HEK293 (cell line): ENCODE data around the gene LYPD3.

Experiments
- AEBP2 ChIP-seq: fragments of 450-650 bp; formaldehyde crosslinking; IDR thresholded peaks from 2 replicates; pipeline ENCODE4 v1.5.1; 2016; ENCODE audit warnings: missing biosample characterization, missing genetic modification characterization, borderline replicate concordance
- EGR2 ChIP-seq: fragments of 450-650 bp; formaldehyde crosslinking; IDR thresholded peaks from 2 replicates; pipeline ENCODE4 v1.5.1; 2016; ENCODE audit warnings: low read depth, missing biosample characterization, missing genetic modification characterization
- ELK4 ChIP-seq: IDR thresholded peaks from 2 replicates; pipeline ENCODE4 v1.6.1; 2011; ENCODE audit warnings: mild to moderate bottlenecking, low read depth, low read length, borderline replicate concordance
- HOXD13 ChIP-seq: sonication (generic); formaldehyde crosslinking; IDR thresholded peaks from 2 replicates; pipeline ENCODE4 v1.8.0; 2022; ENCODE audit warnings: missing genetic modification reagents, borderline replicate concordance
- MYNN ChIP-seq: fragments of 450-650 bp; formaldehyde crosslinking; IDR thresholded peaks from 2 replicates; pipeline ENCODE4 v1.5.1; 2016; ENCODE audit warnings: missing biosample characterization, missing genetic modification characterization, borderline replicate concordance
- REPIN1 ChIP-seq: fragments of 450-650 bp; formaldehyde crosslinking; IDR thresholded peaks from 2 replicates; pipeline ENCODE4 v1.5.1; 2017; ENCODE audit warnings: missing biosample characterization, missing genetic modification characterization, low read depth
- REST ChIP-seq: fragments of 450-650 bp; formaldehyde crosslinking; IDR thresholded peaks from 2 replicates; pipeline ENCODE4 v1.5.1; 2016; ENCODE audit warnings: missing biosample characterization, missing genetic modification characterization
- SETDB1 ChIP-seq: IDR thresholded peaks from one replicate; pipeline ENCODE4 v1.6.1; 2017; ENCODE audit warnings: mild to moderate bottlenecking, low read length, moderate library complexity, mixed read lengths; ENCODE audit not compliant: insufficient read length
- ZBTB11 ChIP-seq: fragments of 450-650 bp; formaldehyde crosslinking; conservative IDR thresholded peaks from 2 replicates; pipeline ENCODE4 v1.5.1; 2016; ENCODE audit warnings: low read depth, missing biosample characterization, missing genetic modification characterization
- ZBTB17 ChIP-seq: fragments of 450-650 bp; formaldehyde crosslinking; IDR thresholded peaks from 2 replicates; pipeline ENCODE4 v1.5.1; 2016; ENCODE audit warnings: missing biosample characterization, missing genetic modification characterization
- ZBTB21 ChIP-seq: fragments of 450-650 bp; formaldehyde crosslinking; IDR thresholded peaks from 2 replicates; pipeline ENCODE4 v1.5.1; 2017; ENCODE audit warnings: missing biosample characterization, missing genetic modification characterization
- ZBTB8A ChIP-seq: fragments of 450-650 bp; formaldehyde crosslinking; IDR thresholded peaks from 2 replicates; pipeline ENCODE4 v1.5.1; 2016; ENCODE audit warnings: missing biosample characterization, missing genetic modification characterization
- ZNF10 ChIP-seq: fragments of 450-650 bp; formaldehyde crosslinking; IDR thresholded peaks from 2 replicates; pipeline ENCODE4 v1.5.1; 2017; ENCODE audit warnings: missing biosample characterization, missing genetic modification characterization
- ZNF140 ChIP-seq: fragments of 450-650 bp; formaldehyde crosslinking; IDR thresholded peaks from 2 replicates; pipeline ENCODE4 v1.5.1; 2016; ENCODE audit warnings: missing biosample characterization, missing genetic modification characterization
- ZNF404 ChIP-seq: fragments of 450-650 bp; formaldehyde crosslinking; IDR thresholded peaks from 2 replicates; pipeline ENCODE4 v1.5.1; 2017; ENCODE audit warnings: missing biosample characterization, missing genetic modification characterization
- ZNF433 ChIP-seq: fragments of 450-650 bp; formaldehyde crosslinking; IDR thresholded peaks from 2 replicates; pipeline ENCODE4 v1.5.1; 2016; ENCODE audit warnings: missing biosample characterization, missing genetic modification characterization, low read depth
- ZNF514 ChIP-seq: fragments of 450-650 bp; formaldehyde crosslinking; IDR thresholded peaks from 2 replicates; pipeline ENCODE4 v1.5.1; 2016; ENCODE audit warnings: missing biosample characterization, missing genetic modification characterization
- ZNF518A ChIP-seq: fragments of 450-650 bp; formaldehyde crosslinking; conservative IDR thresholded peaks from 2 replicates; pipeline ENCODE4 v1.5.1; 2016; ENCODE audit warnings: low read depth, missing biosample characterization, missing genetic modification characterization
- ZNF555 ChIP-seq: fragments of 450-650 bp; formaldehyde crosslinking; conservative IDR thresholded peaks from 2 replicates; pipeline ENCODE4 v1.5.1; 2017; ENCODE audit warnings: missing biosample characterization, mild to moderate bottlenecking, missing genetic modification characterization, inconsistent platforms
- ZNF623 ChIP-seq: fragments of 450-650 bp; formaldehyde crosslinking; IDR thresholded peaks from 2 replicates; pipeline ENCODE4 v1.5.1; 2016; ENCODE audit warnings: missing biosample characterization, missing genetic modification characterization
- ZNF777 ChIP-seq: fragments of 450-650 bp; formaldehyde crosslinking; IDR thresholded peaks from 2 replicates; pipeline ENCODE4 v1.5.1; 2017; ENCODE audit warnings: missing biosample characterization, missing genetic modification characterization, borderline replicate concordance
- ZNF843 ChIP-seq: fragments of 450-650 bp; formaldehyde crosslinking; IDR thresholded peaks from 2 replicates; pipeline ENCODE4 v1.5.1; 2016; ENCODE audit warnings: missing biosample characterization, missing genetic modification characterization
- ZXDB ChIP-seq: fragments of 450-650 bp; formaldehyde crosslinking; IDR thresholded peaks from 2 replicates; pipeline ENCODE4 v1.5.1; 2016; ENCODE audit warnings: missing biosample characterization, missing genetic modification characterization

The LYPD3 gene

GRCh38 chr19:43423779-43424178, 41.6 kb downstream of the LYPD3 start (continued):
- peak; percentile 53; the same call in 1 of the 2 replicates for TF ChIP-seq REST (tag by site-specific recombination)
- no peak for TF ChIP-seq MYNN
- TF ChIP-seq ZNF518A (tag by site-specific recombination), result peak; percentile 77
- peak; percentile 53; the same call in 1 of the 2 replicates for TF ChIP-seq ZBTB8A (tag by site-specific recombination)
- TF ChIP-seq ZBTB21 (tag by site-specific recombination), result peak; percentile 60
- TF ChIP-seq HOXD13 (CRISPR knock-in tag), result no peak
- TF ChIP-seq ZNF514 (tag by site-specific recombination), result 0 out of 2 replicates have a peak, but pooled peaks have one; percentile 33
- TF ChIP-seq ZNF623 (tag by site-specific recombination), result peak; percentile 53
- TF ChIP-seq ZNF404 (tag by site-specific recombination), result 0 out of 2 replicates have a peak, but pooled peaks have one; percentile 46
- TF ChIP-seq ZNF140 (tag by site-specific recombination), result peak; percentile 56; the same call in 1 of the 2 replicates
- 0 out of 2 replicates have a peak, but pooled peaks have one; percentile 32 for TF ChIP-seq EGR2 (tag by site-specific recombination)
- no peak for TF ChIP-seq AEBP2 (tag by site-specific recombination)
- TF ChIP-seq ZBTB11 (tag by site-specific recombination), result peak; percentile 62
- TF ChIP-seq ZNF555 (tag by site-specific recombination), result peak; percentile 66
- TF ChIP-seq ZNF843 (tag by site-specific recombination), result no peak
- TF ChIP-seq ZNF10 (tag by site-specific recombination), result no peak
- TF ChIP-seq ZBTB17 (tag by site-specific recombination), result no peak
- TF ChIP-seq ZNF433, result 0 out of 2 replicates have a peak, but pooled peaks have one; percentile 18
- no peak for TF ChIP-seq SETDB1
- TF ChIP-seq ELK4, result no peak
- no peak for TF ChIP-seq ZNF777
- no peak for TF ChIP-seq REPIN1 (tag by site-specific recombination)
- 0 out of 2 replicates have a peak, but pooled peaks have one; percentile 42 for TF ChIP-seq ZXDB (tag by site-specific recombination)
- TF ChIP-seq, all 188 proteins: peak for 17
